Subcutaneous adipose tissue (tissue), 4 donors: Measurements from ENCODE around the gene NUP210. TPM values are rescaled to one million over a fixed set of nuclear protein-coding genes. Genes with fewer than 3 reads are reported as not detected.

Experiments
- total RNA-seq, 4 donors: library from RNA; depleted of rRNA; stranded (reverse); fragments of >200 nt; gene quantifications; one replicate each; pipeline ENCODE4 v1.1.0, GENCODE V29; 2016
- TF ChIP-seq, protein P1 (sequence below): fragments of 450-650 bp; IDR thresholded peaks from one replicate; pipeline ENCODE4 v1.5.1; 2016; ENCODE audit warnings: low read depth, mild to moderate bottlenecking, control low read depth, antibody characterized with exemption, moderate library complexity

Gene NUP210
- total RNA-seq, 4 donors from 2014 or later: 1.1 to 9.9 (median 2.0) TPM

DNA sequence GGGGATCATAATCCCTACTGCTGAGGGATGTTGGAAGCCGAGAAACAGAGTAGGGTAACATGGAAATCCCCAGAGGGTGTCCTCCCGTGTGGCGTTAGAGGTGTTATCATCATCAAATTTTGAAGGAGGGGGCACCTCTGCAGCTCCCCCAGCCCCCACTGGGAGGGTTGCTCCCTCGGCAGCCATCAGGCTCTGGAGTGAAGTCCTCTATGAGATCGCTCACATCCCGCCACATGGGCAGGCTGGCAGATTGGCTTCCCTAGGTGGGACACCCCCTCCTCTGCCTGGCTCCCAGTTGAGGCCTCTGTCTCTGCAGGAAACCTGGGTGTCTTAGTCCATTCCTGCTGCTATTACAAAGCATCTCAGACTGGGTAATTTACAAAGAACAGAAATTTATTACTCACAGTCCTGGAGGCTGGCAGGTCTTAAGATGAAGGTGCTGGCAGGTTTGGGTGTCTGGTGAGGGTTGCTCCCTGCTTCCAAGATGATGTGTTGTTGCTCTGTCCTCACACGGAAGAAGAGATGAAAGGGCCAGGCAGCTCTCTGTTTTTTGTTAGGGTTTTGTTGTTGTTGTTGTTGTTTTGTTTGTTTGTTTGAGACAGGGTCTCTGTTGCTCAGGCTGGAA is 120.5 kb downstream of the NUP210 start:
- TF ChIP-seq, protein P1, sequence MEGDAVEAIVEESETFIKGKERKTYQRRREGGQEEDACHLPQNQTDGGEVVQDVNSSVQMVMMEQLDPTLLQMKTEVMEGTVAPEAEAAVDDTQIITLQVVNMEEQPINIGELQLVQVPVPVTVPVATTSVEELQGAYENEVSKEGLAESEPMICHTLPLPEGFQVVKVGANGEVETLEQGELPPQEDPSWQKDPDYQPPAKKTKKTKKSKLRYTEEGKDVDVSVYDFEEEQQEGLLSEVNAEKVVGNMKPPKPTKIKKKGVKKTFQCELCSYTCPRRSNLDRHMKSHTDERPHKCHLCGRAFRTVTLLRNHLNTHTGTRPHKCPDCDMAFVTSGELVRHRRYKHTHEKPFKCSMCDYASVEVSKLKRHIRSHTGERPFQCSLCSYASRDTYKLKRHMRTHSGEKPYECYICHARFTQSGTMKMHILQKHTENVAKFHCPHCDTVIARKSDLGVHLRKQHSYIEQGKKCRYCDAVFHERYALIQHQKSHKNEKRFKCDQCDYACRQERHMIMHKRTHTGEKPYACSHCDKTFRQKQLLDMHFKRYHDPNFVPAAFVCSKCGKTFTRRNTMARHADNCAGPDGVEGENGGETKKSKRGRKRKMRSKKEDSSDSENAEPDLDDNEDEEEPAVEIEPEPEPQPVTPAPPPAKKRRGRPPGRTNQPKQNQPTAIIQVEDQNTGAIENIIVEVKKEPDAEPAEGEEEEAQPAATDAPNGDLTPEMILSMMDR: no peak

DNA sequence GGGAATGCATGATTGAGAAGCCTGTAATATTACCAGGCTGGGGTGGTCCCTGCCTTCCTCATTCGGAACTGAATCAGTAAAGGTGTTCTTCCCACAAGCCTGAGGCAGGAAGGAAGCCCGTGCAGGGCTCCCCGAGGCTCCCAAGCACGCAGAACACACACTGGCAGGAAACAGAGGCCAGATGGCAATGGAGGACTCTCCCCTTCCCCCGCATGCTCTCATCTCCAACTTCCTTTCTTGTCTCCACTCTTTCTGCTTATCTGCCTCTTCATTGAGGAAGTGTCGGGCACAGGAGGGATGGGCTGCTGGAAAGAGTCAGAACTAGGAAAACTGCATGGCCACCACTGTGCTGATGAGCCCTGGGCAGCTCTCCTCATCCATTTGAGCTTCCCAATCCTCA is 123.5 kb downstream of the NUP210 start:
- TF ChIP-seq, protein P1: no peak

DNA sequence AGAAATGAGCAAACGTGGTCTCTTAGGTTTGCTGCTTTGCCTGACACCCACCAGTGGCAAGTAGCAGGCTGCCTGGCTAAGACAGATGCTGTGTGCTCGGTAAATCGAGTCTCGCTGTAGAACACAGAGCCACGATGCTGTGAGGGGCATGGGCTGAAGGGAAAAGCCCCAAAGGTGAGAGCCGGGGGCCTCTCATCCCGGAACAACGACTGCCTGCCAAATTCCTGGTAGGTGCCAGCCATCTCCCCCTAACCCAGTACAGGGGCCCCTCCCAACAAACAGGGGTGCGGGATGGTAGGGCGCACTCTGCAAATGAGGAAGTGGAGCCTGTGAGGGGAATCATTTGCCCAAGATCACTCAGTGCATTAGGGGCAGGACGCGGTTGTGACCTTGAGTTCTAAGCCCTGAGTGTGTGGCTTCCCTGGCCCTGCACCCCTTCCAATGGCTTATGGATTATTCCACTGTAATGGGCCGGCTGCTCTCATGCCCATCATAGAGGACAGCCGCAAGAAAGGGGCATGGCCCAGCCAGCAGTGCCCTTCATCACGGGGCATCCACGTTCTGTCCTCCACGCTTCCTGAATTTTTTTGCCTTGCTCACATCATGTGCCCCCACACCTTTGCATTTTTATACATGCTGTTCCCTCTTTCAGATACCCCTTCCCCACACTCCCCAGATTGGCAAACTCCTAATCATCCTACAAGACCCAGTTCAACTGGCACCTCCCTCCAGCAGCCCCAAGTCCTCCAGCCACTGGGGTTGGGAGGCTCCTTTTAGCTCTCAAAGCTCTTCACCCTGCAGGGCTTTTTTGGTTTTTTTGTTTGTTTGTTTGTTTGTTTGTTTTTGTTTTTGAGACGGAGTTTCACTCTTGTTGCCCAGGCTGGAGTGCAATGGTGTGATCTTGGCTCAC is 125.4 kb downstream of the NUP210 start:
- TF ChIP-seq, protein P1: no peak

DNA sequence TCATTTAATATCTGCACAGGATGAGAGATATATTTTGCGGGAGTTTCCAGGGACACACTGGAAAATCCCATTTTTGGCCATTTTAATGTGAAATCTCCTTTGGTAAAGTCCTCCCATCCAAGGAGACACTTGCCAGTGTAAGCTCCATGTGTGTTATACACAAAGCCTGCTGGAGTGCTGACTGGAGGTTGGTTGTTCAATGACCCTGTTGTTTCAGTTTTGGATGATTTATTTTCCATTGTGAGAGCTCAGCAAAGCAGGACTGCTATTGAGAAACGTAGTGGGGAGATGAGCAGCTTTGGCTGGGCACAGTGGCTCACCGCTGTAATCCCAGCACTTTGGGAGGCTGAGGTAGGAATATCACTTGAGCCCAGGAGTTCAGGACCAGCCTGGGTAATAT is 127.7 kb downstream of the NUP210 start:
- TF ChIP-seq, protein P1: no peak

DNA sequence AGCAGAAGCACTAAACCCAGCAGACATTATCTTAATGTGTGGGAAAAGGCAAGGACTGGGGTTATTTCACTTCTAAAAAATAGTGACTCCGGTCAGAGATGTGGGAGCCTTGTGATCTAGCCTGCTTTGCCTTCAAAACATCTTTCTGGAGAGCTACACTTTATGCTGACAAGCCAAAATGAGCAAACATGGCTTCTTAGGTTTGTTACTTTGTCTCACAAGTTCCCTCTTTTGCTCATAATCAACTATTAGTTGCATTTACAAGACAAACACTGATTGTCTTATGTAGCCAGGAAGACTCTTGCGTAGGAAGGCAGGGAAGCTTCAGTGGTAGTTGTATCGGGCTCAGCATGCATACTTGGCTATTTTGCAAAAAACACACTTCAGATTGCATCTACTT is 129.2 kb downstream of the NUP210 start:
- TF ChIP-seq, protein P1: no peak

DNA sequence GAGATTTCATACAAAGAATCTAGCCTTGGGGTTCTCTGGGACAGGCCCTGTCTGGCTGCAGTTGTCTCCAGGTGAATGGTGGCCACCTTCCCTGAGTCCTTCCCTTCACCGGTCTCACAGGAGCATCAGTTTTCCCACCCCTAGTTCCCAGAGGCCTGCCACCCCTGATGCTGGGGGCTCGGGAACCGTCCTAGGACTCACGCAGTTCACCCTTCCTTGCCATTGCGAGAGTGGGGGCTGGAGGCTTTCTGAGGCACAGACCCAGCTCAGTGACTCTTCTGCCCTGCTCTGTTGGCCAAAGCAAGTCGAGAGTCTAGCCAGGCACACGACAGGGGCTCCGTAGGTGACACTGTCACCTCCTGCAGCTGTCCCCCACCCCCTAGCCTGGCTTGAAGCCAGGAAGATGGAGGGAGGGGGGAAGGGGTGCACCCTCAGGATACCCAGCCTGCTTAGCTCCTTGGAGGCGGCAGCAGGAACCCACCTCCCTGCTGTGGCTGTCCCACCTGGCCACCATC is 130.3 kb downstream of the NUP210 start:
- TF ChIP-seq, protein P1: no peak
